Measurements from ENCODE around the gene PRAMEF15.
"Not testable (repeated sequence)": the region's sequence is repeated elsewhere in the genome, so short reads cannot be mapped to it uniquely, and the experiment has no call there.

DNA sequence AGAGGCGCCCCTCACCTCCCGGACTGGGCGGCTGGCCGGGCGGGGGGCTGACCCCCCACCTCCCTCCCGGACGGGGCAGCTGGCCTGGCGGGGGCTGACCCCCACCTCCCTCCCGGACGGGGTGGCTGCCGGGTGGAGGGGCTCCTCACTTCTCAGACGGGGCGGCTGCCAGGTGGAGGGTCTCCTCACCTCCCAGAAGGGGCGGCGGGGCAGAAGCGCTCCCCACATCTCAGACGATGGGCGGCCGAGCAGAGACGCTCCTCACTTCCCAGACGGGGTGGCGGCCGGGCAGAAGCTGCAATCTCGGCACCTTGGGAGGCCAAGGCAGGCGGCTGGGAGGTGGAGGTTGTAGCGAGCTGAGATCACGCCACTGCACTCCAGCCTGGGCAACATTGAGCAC, 16.7 kb upstream of the PRAMEF15 start:
- TF ChIP-seq, protein P1, sequence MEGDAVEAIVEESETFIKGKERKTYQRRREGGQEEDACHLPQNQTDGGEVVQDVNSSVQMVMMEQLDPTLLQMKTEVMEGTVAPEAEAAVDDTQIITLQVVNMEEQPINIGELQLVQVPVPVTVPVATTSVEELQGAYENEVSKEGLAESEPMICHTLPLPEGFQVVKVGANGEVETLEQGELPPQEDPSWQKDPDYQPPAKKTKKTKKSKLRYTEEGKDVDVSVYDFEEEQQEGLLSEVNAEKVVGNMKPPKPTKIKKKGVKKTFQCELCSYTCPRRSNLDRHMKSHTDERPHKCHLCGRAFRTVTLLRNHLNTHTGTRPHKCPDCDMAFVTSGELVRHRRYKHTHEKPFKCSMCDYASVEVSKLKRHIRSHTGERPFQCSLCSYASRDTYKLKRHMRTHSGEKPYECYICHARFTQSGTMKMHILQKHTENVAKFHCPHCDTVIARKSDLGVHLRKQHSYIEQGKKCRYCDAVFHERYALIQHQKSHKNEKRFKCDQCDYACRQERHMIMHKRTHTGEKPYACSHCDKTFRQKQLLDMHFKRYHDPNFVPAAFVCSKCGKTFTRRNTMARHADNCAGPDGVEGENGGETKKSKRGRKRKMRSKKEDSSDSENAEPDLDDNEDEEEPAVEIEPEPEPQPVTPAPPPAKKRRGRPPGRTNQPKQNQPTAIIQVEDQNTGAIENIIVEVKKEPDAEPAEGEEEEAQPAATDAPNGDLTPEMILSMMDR (IDR thresholded peaks at IDR 0.05) = not testable (repeated sequence)
- not testable (repeated sequence) for TF ChIP-seq EP300 (IDR thresholded peaks at IDR 0.05)
